Activated CD8-positive, alpha-beta T cell treated with anti-CD3 and anti-CD28 coated beads for 36 hours (primary cell): ENCODE results near the gene COLEC12. TPM values are rescaled to one million over a fixed set of nuclear protein-coding genes. Genes with fewer than 3 reads are reported as not detected.

ENCODE experiments used
- ATAC-seq: fragments of 200-7000 bp; cut with Tn5 transposase; one replicate; pipeline ENCODE4 v1.10.0; 2021; ENCODE audit warnings: mild to moderate bottlenecking, moderate library complexity
- CTCF ChIA-PET: fragments of 350-600 bp; sonication (Branson Sonifier 250); formaldehyde crosslinking; loops from one replicate; lab custom pipeline; 2021; ENCODE audit warnings: antibody characterized with exemption; lab: Charles Lee
- POLR2A ChIA-PET: fragments of 350-600 bp; sonication (Branson Sonifier 250); formaldehyde crosslinking; loops from one replicate; lab custom pipeline; 2021; ENCODE audit warnings: antibody characterized with exemption; lab: Charles Lee
- DNase-seq: peaks from one replicate; pipeline ENCODE4 v3.0.0-alpha.2; 2020
- H3K27ac Mint-ChIP-seq: one replicate; pipeline ENCODE4 v1.8.0; 2021; ENCODE audit warnings: mild to moderate bottlenecking, mixed read lengths
- H3K27me3 Mint-ChIP-seq: one replicate; pipeline ENCODE4 v1.8.0; 2021; ENCODE audit warnings: mixed read lengths
- H3K36me3 Mint-ChIP-seq: one replicate; pipeline ENCODE4 v1.8.0; 2021; ENCODE audit warnings: low read depth, mixed read lengths
- H3K4me1 Mint-ChIP-seq: one replicate; pipeline ENCODE4 v1.8.0; 2021; ENCODE audit warnings: low read depth, mixed read lengths
- H3K4me3 Mint-ChIP-seq: one replicate; pipeline ENCODE4 v1.8.0; 2021; ENCODE audit warnings: mild to moderate bottlenecking, moderate library complexity, mixed read lengths
- H3K9me3 Mint-ChIP-seq: one replicate; pipeline ENCODE4 v1.8.0; 2021; ENCODE audit warnings: mixed read lengths
- CTCF ChIP-seq: fragments of 200-600 bp; IDR thresholded peaks from one replicate; pipeline ENCODE4 v1.8.0; 2022; ENCODE audit warnings: antibody characterized with exemption, mild to moderate bottlenecking
- intact Hi-C: fragments of 100-400 bp; cut with micrococcal nuclease; formaldehyde crosslinking; loops from one replicate; pipeline ENCODE4 v1.10.0; 2022
- total RNA-seq, 2 experiments: library from RNA; stranded (reverse); gene quantifications; one replicate each; pipeline ENCODE4 v1.2.3, GENCODE V29; 2021

Gene COLEC12
- total RNA-seq, 2 experiments from 2014 or later, result not detected

GRCh38 chr18:532632-533031 lies 32.1 kb upstream of the COLEC12 start:
- TF ChIP-seq CTCF, result no peak
- no peaks in the 10 kb centered on the region for H3K9me3 Mint-ChIP-seq
- no peaks in the 10 kb centered on the region for H3K4me1 Mint-ChIP-seq
- ChIA-PET CTCF (no interaction called here), POLR2A (no interaction called here)
- DNase-seq (no peak), ATAC-seq (no peak)
- H3K27ac Mint-ChIP-seq, result no peak overlapping the region
- no peaks in the 10 kb centered on the region for H3K36me3 Mint-ChIP-seq
- no peak overlapping the region for H3K4me3 Mint-ChIP-seq
- peaks cover 6% of the 10 kb centered on the region for H3K27me3 Mint-ChIP-seq
- intact Hi-C loops, result no loop called here

GRCh38 chr18:532018-532417 lies 31.5 kb upstream of the COLEC12 start:
- TF ChIP-seq CTCF, result no peak
- Mint-ChIP-seq H3K27ac (no peak overlapping the region), H3K9me3 (no peaks in the 10 kb centered on the region), H3K4me1 (no peaks in the 10 kb centered on the region), H3K4me3 (no peak overlapping the region), H3K36me3 (no peaks in the 10 kb centered on the region), H3K27me3 (peaks cover 6% of the 10 kb centered on the region)
- no peak for DNase-seq
- no peak for ATAC-seq
- ChIA-PET POLR2A (no interaction called here), CTCF (no interaction called here)
- intact Hi-C loops, result no loop called here

- ChIA-PET CTCF (no interaction called here), POLR2A (no interaction called here)
- no peaks in the 10 kb centered on the region for H3K36me3 Mint-ChIP-seq
- H3K27ac Mint-ChIP-seq, result no peak overlapping the region
- no peak overlapping the region for H3K4me3 Mint-ChIP-seq
- no peak for TF ChIP-seq CTCF
- peaks cover 7% of the 10 kb centered on the region for H3K27me3 Mint-ChIP-seq
- no peak for DNase-seq
- no peaks in the 10 kb centered on the region for H3K9me3 Mint-ChIP-seq
- no peak for ATAC-seq
- H3K4me1 Mint-ChIP-seq, result no peaks in the 10 kb centered on the region
- intact Hi-C loops, result no loop called here
These were observed 26.6 kb upstream of the COLEC12 start for GRCh38 chr18:527146-527545.

GRCh38 chr18:526681-527080 lies 26.2 kb upstream of the COLEC12 start:
- CTCF ChIA-PET, result no interaction called here
- Mint-ChIP-seq H3K27me3 (peaks cover 7% of the 10 kb centered on the region), H3K9me3 (no peaks in the 10 kb centered on the region), H3K4me1 (no peaks in the 10 kb centered on the region), H3K4me3 (no peak overlapping the region), H3K27ac (no peak overlapping the region), H3K36me3 (no peaks in the 10 kb centered on the region)
- POLR2A ChIA-PET, result no interaction called here
- intact Hi-C loops, result no loop called here
- no peak for DNase-seq
- TF ChIP-seq CTCF, result no peak
- no peak for ATAC-seq

- POLR2A ChIA-PET, result no interaction called here
These were observed 24.7 kb upstream of the COLEC12 start for GRCh38 chr18:525036-525797.

More at GRCh38 chr18:525036-525797, 24.7 kb upstream of the COLEC12 start:
- intact Hi-C loops, result no loop called here
- no peak for DNase-seq
- no peak for ATAC-seq
- H3K9me3 Mint-ChIP-seq, result no peaks in the 10 kb centered on the region
- no peaks in the 10 kb centered on the region for H3K36me3 Mint-ChIP-seq
- CTCF ChIA-PET, result no interaction called here
- peaks cover 5% of the 10 kb centered on the region for H3K27me3 Mint-ChIP-seq
- no peak for TF ChIP-seq CTCF
- no peak overlapping the region for H3K4me3 Mint-ChIP-seq
- H3K4me1 Mint-ChIP-seq, result no peaks in the 10 kb centered on the region
- H3K27ac Mint-ChIP-seq, result no peak overlapping the region
